Lung microvascular endothelial cell (primary cell): ENCODE data around the gene INKA2. TPM values are rescaled to one million over a fixed set of nuclear protein-coding genes. Genes with fewer than 3 reads are reported as not detected.
A peak's percentile ranks its signal among the peaks of the same experiment; 100 is the strongest.

Experiments used
- DNase-seq, 2 donors: peaks; one replicate each; pipeline versions ENCODE4 v3.0.0 to v3.0.0-alpha.2; 2010; ENCODE audit warnings: low read depth in 2 of 2
- total RNA-seq: library from RNA; depleted of rRNA; stranded (reverse); fragments of >200 nt; gene quantifications from 2 replicates; pipeline ENCODE4 v1.2.1, GENCODE V29; 2014

INKA2 gene
- total RNA-seq, result 5.9 and 12.5 TPM in 2 replicates

DNA sequence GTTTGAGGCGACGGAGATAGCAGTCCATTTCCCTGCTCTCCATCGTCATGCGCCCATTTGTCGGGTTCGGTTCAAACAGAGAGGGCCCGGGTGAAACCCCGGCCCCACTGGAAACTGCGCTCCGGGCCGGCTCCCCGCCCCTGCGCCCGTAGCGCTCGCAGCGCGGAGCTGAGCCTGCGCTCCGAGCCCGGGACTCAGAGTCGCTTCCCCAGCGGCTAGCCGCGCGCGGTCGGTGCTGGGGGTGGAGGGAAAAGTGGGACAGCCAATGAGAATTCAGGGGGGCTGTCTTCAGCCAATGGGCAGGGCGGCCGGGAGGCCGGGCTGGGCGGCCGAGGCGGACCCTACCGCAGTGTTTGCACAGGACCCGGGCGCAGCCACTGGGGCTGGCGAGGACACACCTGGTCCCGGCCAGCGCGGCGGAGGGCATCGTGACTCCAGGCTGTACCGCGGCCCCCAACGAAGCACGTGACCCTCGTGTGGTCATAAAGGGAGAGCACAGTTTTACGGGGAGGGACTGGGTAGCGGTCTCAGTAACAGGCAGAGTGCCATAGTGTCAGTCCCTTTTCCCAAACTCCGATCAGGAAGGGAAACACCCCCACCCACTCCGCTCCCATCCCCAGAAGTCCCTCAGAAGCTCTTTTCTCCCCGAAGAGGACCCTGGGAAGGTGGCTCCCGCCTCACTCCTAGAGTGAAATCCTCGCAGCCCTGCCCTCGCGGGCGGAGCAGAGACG lies at the start of gene INKA2:
TSS of gene INKA2 (minus strand) at position 202 of the 731 bp plus-strand sequence. CDS start at position 49, 153 bp downstream.
- DNase-seq, result peak; percentile 92 to 93

DNA sequence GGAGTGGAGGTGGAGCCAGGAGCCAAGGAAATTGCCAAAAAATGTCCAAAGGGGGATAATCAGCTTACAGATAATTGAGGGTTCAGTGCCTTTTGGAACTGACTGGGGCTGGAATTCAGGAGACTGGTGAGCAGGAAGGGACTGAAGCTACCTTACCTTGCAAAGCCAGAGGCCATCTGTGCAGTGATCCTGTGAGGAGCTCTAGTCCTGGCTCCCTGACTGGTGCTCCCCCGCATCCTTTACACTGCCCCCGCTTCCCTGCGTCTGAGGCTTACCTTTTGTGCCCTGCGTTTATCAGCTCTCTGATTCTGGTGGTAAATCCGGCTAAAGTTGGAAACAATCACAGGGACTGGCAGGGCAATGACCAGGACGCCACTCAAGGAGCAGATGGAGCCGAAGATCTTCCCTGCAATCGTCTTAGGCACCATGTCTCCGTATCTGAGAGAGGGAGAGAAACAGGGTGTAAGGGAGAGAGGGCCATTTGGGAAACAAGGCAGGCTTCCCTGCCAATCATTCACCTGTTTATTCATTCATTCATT lies 47.5 kb upstream of the INKA2 start:
- no peak for DNase-seq

DNA sequence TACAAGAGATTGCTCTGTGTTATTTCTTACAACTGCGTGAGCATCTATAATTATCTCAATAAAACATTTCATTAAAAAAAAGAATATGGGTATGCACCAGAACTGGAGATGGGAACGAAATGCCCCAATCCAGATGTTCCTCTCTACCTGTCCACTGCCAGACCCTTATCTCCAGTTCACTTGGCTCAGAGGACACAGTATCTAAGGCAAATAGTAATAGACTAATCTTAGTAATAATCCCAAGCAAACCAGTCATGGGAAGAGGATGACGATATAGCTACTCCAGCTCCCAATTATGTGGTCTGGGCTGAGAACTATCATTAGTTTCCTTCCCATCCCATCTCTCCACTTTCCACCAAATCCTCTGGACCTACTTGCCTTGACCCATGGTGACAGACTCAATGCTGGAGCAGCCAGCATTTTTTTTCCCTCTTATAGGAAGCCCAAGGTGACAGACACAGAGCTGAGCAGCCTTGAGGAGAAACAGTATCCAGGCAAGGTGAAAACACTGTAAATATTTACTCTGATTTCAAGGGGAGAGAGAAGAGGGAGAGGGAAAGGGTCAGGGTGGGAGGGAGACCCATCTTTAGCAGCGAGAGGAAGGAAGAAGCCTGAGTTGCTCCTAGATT lies 45.2 kb upstream of the INKA2 start:
- DNase-seq, result no peak

DNA sequence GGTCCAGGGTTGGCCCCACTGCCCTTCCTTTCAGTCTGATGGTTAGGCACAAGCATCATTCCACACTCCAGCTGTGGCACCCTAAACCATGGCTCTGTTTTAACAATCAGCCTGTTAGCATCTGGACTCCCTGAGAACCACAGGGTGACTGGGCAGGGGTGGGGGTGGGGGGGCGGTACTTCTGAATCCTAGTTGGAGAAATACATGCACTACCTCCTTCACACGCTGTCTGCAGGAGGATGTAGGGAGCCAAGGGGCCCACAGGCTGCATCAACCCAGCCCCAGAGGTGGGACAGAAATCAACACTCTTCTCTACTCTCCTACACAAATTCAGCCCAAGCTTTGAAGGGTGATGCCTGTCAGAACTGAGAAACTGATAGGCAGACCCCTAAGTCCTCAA lies 40.4 kb upstream of the INKA2 start:
- DNase-seq, result no peak

DNA sequence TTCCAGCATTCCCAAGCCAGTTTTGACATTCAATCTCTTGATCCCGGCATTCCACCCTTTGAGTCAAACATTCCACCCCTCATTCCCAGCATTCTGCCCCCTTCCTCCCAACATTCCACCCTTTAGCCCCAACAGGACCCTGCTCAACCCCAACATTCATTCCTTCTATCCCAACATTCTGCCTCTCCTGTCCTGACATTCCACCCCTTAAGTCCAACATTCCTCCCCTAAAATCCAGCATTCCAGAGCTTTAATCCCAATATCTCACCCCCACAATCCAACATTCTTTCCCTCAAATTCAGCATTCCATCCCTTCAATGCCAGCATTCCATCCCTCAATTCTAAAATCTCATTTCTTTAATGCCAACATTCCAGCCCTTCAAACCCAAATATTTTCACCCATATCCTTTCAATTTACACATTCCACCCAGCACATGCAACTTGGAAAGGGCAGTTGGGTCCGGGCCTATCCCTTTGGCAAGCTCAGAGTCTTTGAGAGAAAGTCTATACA lies 39.4 kb upstream of the INKA2 start:
- peak in 1 of 2 donors; percentile 32 for DNase-seq

DNA sequence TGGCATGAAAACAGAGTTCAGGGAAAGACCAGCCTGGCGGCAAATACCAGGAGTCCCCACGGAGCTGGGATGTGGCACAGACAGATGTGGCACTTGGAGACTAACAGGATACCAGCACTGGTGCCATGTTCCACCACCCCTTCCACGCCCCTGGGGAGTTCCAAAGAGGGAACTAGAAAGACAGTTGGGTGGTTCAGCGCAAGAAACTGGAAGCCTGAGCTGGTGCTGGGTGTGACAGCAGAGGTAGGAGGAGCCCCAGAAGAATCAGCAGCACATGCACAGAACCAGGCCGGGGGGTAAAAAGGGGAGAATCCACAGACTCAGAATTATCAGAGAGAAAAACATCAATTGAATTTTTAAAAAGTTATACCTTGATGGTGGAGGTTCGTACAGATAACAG lies 38.9 kb upstream of the INKA2 start:
- no peak for DNase-seq

DNA sequence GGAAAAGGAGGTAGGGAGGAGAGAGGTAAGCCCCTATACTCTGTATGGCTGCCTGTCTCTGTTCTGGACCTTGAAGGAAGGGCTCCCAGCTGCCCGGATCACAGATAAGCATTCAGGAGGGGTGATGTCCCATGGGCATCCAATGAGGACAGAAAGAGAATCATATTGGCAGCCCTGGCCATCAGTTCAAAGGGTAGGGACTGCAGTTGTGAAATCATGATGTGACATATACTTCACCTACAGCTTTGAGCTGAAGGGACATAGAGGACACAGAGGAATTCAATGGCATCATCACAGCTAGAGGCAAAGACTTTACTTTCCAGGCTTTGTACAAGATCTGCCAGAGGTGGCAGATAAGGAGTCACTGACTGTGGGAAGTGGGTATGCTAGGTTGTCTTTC lies 38.1 kb upstream of the INKA2 start:
- DNase-seq, result no peak

DNA sequence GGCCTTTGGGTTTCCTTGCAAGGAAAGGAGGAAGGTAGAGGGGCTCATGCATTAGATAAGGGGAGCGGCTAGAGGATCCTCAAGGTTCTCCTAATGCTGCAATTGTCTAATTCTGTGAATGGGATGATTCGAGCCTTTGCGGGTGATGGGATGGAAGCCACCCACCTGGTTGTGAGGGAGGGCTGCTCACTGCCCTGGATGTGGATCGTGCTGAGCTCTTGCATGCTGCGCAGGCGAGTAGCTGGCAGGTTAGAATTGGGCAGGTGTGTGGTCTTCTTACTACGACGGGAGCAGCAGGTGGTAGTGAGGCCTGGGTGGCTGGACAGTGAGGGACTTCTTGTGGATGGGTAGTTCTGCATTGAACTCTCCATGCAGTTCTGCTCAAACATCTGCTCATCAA lies 37.7 kb upstream of the INKA2 start:
- DNase-seq, result no peak

DNA sequence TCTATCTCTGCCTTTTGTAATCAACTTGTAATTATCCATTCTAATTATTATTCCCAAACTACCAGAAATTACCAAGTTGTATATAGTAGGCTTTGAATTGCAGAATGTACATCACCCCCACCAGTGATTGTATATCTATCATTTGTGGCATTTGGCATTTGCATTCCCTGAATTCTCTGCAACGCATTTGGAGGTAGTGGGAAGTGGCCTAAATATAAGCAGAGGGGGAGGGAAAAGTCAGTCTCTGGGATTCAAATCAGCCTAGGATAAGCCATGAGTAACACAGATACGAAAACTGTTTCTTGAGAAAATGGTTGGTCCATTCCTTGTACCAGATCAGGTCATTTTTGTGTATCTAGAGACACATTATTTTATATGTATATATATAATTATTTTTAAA lies 37.2 kb upstream of the INKA2 start:
- no peak for DNase-seq

DNA sequence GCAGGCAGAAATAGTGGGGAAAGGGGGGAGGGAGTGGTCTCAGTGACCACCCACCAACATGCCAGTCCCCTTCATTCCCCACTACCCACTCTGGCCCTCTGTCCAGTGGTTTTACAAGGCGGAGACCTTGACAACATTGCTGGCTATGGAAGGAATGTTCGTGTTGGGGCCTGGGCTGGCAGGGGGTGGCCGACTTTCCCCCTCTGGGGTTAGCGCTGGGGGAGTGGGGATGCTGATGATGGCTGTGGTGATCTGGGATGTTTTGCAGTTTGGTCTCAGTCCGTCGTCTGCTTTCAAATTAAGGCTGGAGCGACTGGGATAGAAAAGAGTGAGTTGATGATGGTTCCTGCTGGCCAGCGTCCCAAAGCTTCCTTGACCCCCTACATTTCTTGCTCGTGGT lies 36.8 kb upstream of the INKA2 start:
- no peak for DNase-seq

DNA sequence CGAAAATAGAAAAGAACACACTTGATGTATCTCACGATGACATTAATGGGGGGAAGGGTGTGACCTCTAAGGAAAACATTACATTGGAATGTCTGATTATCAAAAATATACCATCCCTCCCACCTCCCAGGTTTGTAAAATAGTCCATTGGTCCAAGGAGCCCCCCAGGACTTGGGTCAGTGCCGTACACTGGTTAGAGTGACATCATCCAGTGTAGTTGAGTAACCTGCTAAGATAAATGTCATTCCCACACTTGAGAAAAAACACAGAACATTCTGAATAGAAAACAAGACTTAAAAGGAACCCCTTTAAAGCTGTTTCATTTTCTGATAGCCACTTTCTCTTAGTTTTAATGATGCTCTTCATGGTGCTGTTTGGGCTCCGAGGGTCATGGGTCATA lies 31.7 kb upstream of the INKA2 start:
- no peak for DNase-seq

DNA sequence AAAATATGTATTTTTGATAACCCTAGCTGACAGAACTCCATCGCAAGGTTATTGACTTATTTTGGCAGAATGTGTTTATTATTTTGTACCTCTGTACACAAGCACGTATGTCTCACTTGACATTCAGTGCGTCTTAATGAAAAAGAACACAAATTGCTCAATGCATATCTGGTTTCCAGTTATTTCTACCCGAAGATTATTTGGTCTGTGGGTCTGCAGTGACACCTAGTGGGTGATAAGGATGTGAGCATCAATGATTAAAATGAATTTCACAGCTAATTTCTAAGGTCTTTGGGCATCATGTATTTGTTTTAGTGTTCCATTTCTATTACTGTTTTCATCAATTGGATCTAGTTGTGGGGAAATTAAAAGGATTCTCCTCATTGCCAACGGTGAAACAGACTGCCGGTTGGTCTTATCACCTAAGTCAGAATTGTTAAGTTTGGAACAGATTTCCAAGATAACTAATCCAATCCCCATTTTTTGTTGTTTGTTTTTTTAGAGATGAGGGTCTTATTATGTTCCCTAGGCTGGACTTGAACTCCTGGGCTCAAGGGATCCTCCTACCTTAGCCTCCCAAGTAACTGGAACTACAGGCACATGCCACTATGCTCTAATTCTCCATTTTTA lies 30.4 kb upstream of the INKA2 start:
- DNase-seq, result peak; percentile 77 to 78

DNA sequence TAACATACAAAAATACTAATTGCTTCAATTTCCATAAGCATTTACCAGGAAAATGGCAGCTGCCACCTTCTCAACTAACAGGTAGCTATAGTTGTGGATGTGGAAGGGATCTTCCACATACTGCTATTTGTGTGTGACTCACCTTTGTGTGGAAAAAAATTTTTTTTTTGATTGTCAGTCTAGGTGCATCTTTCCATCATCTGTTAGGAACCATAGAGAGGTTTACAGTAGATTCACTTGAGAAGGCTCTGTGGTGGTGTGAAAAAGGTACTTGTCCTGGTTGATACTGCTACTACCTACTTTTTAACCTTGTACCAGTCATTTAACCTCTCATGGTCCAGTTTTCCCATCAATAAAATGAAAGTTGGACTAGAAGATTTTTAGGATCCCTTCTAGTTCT lies 29.4 kb upstream of the INKA2 start:
- no peak for DNase-seq

DNA sequence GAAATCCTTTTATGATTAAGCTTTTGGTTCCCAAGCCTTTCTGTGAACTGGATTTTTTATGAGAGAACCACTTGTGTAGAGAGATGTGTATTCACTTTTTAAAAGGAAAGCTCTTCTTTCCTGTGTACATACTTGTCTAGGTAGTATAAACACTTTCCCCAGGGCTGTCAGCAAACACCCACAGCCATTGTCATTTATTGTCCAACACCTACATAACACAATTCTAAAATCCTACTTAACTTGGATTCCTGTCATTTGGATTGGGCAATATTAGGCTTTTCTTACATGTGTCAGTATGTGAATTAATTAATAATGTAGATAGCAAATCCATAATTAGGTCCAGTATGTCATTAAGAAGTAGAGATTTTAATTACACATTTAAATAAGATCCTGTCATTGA lies 28.8 kb upstream of the INKA2 start:
- no peak for DNase-seq

DNA sequence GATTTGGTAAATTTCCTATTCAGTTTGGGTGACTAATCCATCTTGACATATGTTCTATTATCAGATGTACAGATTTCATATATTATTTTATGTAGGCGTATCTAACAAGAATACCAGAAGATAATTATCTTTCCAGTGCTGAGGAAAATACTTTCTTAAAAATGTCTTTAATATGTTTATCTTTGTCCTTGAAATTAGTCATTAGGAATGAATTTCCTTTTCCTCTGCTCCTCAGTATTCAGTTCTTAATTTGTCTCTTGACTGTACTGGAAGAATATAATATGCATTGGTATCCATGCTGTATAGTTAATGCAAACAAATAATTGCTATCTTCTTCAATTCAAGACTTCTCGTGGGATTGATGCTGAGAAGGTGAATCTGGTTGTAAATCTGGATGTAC lies 23.1 kb upstream of the INKA2 start:
- no peak for DNase-seq

DNA sequence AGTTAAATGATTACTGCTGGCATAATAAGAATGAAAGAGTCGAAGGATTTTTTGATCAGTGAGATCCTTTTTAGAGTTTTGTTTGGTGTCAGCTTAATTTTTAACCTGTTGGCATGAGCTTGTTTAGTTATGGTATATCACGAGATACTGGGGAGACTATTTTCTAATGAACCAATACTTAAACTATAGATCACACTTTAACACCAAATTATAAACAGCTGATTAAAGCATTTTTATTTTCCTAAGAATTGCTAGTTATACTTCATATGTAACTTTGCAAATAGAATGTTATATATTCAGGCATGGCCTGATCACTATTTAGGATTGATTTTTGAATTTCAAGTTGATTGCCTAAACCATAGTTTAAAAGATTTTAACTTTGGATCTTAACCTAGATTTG lies 22.5 kb upstream of the INKA2 start:
- DNase-seq, result no peak

DNA sequence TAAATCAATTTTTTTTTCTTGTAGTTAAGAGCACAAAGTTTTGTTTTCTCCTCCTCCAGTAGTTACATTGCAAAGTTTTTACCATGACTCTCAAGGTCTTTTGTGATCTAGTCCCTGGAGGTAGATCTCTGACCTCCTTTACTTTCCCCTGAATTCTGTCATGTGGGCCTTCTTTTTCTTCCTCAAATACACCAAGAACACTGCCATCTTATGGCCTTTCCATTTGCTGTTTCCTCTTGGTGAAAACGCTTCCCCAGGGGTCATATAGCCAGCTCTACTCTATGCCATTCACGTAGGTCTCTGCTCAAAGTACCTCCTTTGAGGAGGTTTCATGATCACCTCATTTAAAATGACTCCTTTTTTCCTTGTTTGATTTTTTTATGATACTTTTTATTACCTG lies 19.2 kb upstream of the INKA2 start:
- no peak for DNase-seq

DNA sequence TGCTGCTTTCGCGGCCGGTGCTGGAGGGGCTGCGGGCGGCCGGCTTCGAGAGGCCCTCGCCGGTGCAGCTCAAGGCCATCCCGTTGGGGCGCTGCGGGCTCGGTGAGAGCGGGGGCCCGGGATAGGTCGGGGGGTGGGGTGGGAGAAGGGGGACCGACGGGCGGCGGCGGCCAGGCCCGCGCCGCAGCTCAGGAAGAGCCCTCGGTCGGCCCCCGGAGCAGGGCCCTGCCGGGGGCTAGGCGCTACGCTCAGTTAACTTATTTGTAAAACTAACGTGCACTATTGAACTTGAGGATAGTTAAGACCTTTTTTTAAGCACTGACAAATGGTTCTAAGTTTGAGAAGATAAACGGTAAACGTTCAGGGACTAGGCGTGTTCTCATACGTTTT lies 16.9 kb upstream of the INKA2 start:
- DNase-seq, result no peak

DNA sequence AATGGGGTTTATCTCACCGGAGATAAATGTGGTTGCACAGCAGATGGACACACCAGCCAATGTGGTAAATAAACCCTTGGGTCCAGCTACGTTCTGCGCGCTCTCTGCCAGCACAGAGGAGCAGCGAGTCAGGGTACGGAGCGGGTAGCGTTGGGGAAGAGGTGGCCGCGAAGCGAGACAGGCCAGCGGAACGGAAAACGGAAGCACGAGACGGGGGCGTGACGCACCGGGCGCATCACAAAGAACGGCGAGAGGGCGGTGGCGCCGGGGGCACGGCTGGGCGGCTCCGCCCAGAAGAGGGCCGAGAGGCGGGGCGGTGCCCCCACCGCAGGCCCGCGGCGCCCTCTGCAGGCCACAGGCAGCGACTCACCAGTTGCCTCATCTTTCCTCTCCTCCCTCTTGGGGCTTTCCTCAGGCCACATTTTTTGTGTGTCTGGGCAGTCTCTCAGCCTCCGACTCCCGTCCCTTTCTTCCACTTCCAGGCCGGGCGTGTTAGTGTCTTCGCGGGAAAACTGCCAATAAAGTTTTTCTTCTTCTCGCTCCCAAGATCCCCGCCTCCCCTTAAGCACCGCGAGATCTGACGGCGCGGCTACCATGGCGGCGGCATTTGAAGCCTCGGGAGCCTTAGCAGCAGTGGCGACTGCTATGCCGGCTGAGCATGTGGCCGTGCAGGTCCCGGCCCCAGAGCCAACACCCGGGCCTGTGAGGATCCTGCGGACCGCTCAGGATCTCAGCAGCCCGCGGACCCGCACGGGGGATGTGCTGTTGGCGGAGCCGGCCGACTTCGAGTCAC lies 16.3 kb upstream of the INKA2 start, which contains the start of gene DDX20:
TSS of gene DDX20 (plus strand) at position 571 of the 793 bp plus-strand sequence. CDS start at position 595, 24 bp downstream.
- peak; percentile 97 to 98 for DNase-seq

DNA sequence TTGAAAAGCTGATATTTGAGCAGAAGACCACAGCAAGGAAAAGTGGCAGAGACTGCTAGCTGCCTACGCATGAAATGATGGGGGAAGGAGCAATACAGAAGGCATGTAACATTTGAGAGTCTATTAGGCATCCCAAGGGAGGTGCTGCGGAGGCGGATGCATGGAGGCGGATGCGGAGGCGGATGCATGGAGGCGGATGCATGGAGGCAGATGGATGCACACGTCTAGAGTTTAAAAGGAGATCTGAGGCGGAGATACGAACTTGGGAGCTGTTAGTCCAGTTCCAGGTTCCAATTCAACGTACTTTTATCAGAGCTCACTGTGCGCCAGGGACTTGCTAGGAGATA lies 15.8 kb upstream of the INKA2 start:
- DNase-seq, result peak; percentile 56 to 61

DNA sequence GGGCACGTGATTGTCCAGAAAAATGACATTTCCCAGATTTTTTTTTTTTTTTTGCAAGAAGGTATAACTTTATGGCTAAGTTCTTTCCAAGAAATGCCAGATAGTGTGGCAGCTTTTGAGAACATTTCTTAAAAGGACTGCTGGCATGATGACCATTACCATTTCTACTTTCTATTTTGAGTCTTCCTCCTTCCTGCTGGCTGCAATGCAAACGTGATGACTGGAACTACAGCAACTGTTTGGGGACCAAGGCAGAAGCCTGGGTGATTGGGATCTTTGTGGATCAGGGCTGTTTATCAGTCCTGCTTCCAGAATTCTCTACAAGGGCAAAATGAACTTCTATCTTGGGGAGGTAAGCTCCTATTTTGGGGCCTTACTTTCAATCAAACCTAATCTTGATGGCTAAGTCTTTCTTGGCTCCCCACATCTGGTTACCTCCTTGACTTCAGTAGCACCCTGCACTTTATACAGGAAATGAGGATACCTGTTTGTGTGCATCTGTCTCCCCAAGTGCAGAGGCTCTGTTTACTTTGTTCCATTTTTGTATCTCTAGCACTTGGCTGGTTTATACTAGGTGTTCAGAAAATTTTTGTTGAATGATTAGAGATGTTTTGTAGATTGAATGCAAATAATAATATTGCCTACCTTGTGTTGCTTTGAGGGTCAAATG lies 12.8 kb upstream of the INKA2 start:
- DNase-seq, result no peak
